ENCODE measurements around the gene KCTD1. TPM values are rescaled to one million over a fixed set of nuclear protein-coding genes. Genes with fewer than 3 reads are reported as not detected.

The KCTD1 gene
- total RNA-seq, 3 donors from 2014 or later, result 8.5 to 14.7 (median 12.8) TPM

- H3K4me3 ChIP-seq, result no peak overlapping the region
- no peak for TF ChIP-seq CTCF (IDR thresholded peaks at IDR 0.05)
- no peaks in the 10 kb centered on the region for H3K4me1 ChIP-seq (ENCODE audit: low read depth)
- H3K9me3 ChIP-seq, result no peaks in the 10 kb centered on the region
- DNase-seq (no peak), ATAC-seq (no peak)
- no peaks in the 10 kb centered on the region for H3K36me3 ChIP-seq (ENCODE audit: low read depth)
- intact Hi-C loops (cut with DNase I, micrococcal nuclease), result no loop called here
Observed at GRCh38 chr18:26515643-26516487, 32.5 kb downstream of the KCTD1 start.

- no peak for ATAC-seq
- no peaks in the 10 kb centered on the region for H3K9me3 ChIP-seq
- TF ChIP-seq CTCF (IDR thresholded peaks at IDR 0.05), result no peak
- H3K4me3 ChIP-seq, result no peak overlapping the region
- H3K4me1 ChIP-seq (ENCODE audit: low read depth), result no peaks in the 10 kb centered on the region
- no peak for DNase-seq
- intact Hi-C loops (cut with DNase I, micrococcal nuclease), result no loop called here
- no peaks in the 10 kb centered on the region for H3K36me3 ChIP-seq (ENCODE audit: low read depth)
Observed at GRCh38 chr18:26511339-26512071, 36.8 kb downstream of the KCTD1 start.

GRCh38 chr18:26510337-26510736 is 38.0 kb downstream of the KCTD1 start:
- Histone ChIP-seq H3K9me3 (no peaks in the 10 kb centered on the region), H3K36me3 (ENCODE audit: low read depth) (no peaks in the 10 kb centered on the region), H3K4me3 (no peak overlapping the region), H3K4me1 (ENCODE audit: low read depth) (no peaks in the 10 kb centered on the region)
- ATAC-seq, result no peak
- TF ChIP-seq CTCF (IDR thresholded peaks at IDR 0.05), result no peak
- DNase-seq, result no peak
- intact Hi-C loops (cut with DNase I, micrococcal nuclease), result no loop called here

- no peaks in the 10 kb centered on the region for H3K4me1 ChIP-seq (ENCODE audit: low read depth)
- ATAC-seq, result peak; percentile 27
- H3K9me3 ChIP-seq, result no peaks in the 10 kb centered on the region
- no peak overlapping the region for H3K4me3 ChIP-seq
- no peaks in the 10 kb centered on the region for H3K36me3 ChIP-seq (ENCODE audit: low read depth)
- TF ChIP-seq CTCF (IDR thresholded peaks at IDR 0.05), result no peak
- intact Hi-C loops (cut with DNase I, micrococcal nuclease), result no loop called here
- no peak for DNase-seq
Observed at GRCh38 chr18:26506012-26506411, 42.3 kb downstream of the KCTD1 start.

- DNase-seq, result no peak
- intact Hi-C loops (cut with DNase I, micrococcal nuclease), result no loop called here
- H3K4me1 ChIP-seq (ENCODE audit: low read depth), result no peaks in the 10 kb centered on the region
- TF ChIP-seq CTCF (IDR thresholded peaks at IDR 0.05), result no peak
- H3K4me3 ChIP-seq, result no peak overlapping the region
- no peaks in the 10 kb centered on the region for H3K9me3 ChIP-seq
- no peaks in the 10 kb centered on the region for H3K36me3 ChIP-seq (ENCODE audit: low read depth)
- no peak for ATAC-seq
Observed at GRCh38 chr18:26504831-26505230, 43.5 kb downstream of the KCTD1 start.

Data from mucosa of descending colon (tissue), 3 donors.